22Rv1 (cell line): ENCODE data around the gene DNAJC18.

Source experiments
- ZFX ChIP-seq: fragments of 450-650 bp; IDR thresholded peaks from 2 replicates; pipeline ENCODE4 v1.6.1; 2017; ENCODE audit warnings: antibody characterized with exemption, borderline replicate concordance
- TF ChIP-seq, protein P1 (sequence below): fragments of 450-650 bp; IDR thresholded peaks from 2 replicates; pipeline ENCODE4 v1.5.1; 2017; ENCODE audit warnings: mild to moderate bottlenecking

DNA sequence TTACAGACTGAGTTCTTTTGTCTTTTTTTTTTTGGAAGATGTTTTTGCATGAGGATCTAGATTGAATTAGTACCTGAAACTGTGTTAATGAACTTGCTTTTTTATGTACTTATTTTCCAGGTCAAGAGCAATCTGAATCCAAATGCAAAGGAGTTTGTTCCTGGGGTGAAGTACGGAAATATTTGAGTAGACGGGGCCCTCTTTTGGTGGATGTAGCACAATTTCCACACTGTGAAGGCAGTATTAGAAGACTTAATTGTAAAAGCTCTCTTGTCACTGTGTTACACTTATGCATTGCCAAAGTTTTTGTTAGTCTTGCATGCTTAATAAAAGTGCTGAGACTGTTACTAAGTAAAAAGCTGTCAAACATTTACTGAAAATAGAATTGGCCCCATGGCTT, 70.7 kb downstream of the DNAJC18 start:
- TF ChIP-seq, protein P1, sequence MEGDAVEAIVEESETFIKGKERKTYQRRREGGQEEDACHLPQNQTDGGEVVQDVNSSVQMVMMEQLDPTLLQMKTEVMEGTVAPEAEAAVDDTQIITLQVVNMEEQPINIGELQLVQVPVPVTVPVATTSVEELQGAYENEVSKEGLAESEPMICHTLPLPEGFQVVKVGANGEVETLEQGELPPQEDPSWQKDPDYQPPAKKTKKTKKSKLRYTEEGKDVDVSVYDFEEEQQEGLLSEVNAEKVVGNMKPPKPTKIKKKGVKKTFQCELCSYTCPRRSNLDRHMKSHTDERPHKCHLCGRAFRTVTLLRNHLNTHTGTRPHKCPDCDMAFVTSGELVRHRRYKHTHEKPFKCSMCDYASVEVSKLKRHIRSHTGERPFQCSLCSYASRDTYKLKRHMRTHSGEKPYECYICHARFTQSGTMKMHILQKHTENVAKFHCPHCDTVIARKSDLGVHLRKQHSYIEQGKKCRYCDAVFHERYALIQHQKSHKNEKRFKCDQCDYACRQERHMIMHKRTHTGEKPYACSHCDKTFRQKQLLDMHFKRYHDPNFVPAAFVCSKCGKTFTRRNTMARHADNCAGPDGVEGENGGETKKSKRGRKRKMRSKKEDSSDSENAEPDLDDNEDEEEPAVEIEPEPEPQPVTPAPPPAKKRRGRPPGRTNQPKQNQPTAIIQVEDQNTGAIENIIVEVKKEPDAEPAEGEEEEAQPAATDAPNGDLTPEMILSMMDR = no peak
- TF ChIP-seq ZFX = no peak
